K562 (cell line): ENCODE measurements around the gene IGFALS. TPM values are rescaled to one million over a fixed set of nuclear protein-coding genes. Genes with fewer than 3 reads are reported as not detected.

ENCODE experiments used
- ATAC-seq: fragments of 200-7000 bp; cut with Tn5 transposase; 3 replicates; pipeline ENCODE4 v1.9.1; 2020; ENCODE audit warnings: moderate library complexity
- BruUV-seq: library from RNA; stranded (reverse); fragments of 400-500 nt; replicated peaks from 2 replicates; lab custom pipeline; 2021; lab: Mats Ljungman, UMichigan
- CTCF ChIA-PET: fragments of 300-600 bp; formaldehyde crosslinking; extraction: SDS; loops from one replicate; lab custom pipeline; 2021; ENCODE audit warnings: low intra/inter-chr PET ratio; lab: Yijun Ruan, JAX
- POLR2A ChIA-PET: fragments of 300-600, 350-650 bp; sonication (Branson Sonifier 250); formaldehyde crosslinking; extraction: SDS; loops from one replicate; lab custom pipeline; 2021; ENCODE audit warnings: antibody characterized with exemption, inconsistent platforms; lab: Yijun Ruan, JAX
- DNase-seq, 4 experiments: peaks; one replicate each; pipeline versions ENCODE4 v3.0.0 to v3.0.0-alpha.2; 2011 to 2018; ENCODE audit warnings: low spot score in 3 of 4, mixed read lengths in 3 of 4; ENCODE audit errors: extremely low read depth in 1 of 4
- FAIRE-seq: peaks from 2 replicates; lab custom pipeline; 2011; peaks lifted over from hg19 to GRCh38; lab: Jason Lieb, UNC
- H2AFZ ChIP-seq: 2 replicates; pipeline ENCODE4 v1.6.0; 2011; ENCODE audit warnings: low read depth, low read length, control low read depth, inconsistent platforms
- H3K27ac ChIP-seq: fragments of 200-600 bp; 3 replicates; pipeline ENCODE4 v1.8.0; 2011; ENCODE audit warnings: low read depth, mild to moderate bottlenecking, control low read depth, inconsistent platforms, low read length, moderate library complexity, mixed read lengths; ENCODE audit errors: extremely low read depth
- H3K27me3 ChIP-seq, 2 experiments: fragments of 300-600 bp in 1 of 2; 2 replicates in 1 of 2; 3 replicates in 1 of 2; pipeline versions ENCODE4 v1.6.0 to v1.8.0; 2011; ENCODE audit warnings: inconsistent platforms in 2 of 2, low read length in 2 of 2, mild to moderate bottlenecking in 1 of 2, mixed read lengths in 1 of 2, moderate library complexity in 1 of 2; ENCODE audit not compliant: control insufficient read depth in 2 of 2, insufficient read depth in 2 of 2
- H3K36me3 ChIP-seq: fragments of 300-600 bp; 3 replicates; pipeline ENCODE4 v1.8.0; 2011; ENCODE audit warnings: mild to moderate bottlenecking, low read length, inconsistent platforms; ENCODE audit not compliant: control insufficient read depth, insufficient read depth
- H3K4me1 ChIP-seq, 2 experiments: fragments of 200-600 bp in 1 of 2; replicated peaks in 1 of 2; 2 replicates in 1 of 2; 3 replicates in 1 of 2; pipeline versions ENCODE4 v1.5.1 to v1.8.0; 2011; ENCODE audit warnings: inconsistent platforms in 2 of 2, low read length in 2 of 2, mild to moderate bottlenecking in 1 of 2, mixed read lengths in 1 of 2, moderate library complexity in 1 of 2; ENCODE audit not compliant: control insufficient read depth in 2 of 2, insufficient read depth in 2 of 2
- H3K4me2 ChIP-seq: 2 replicates; pipeline ENCODE4 v1.6.1; 2011; ENCODE audit warnings: low read length, control low read depth, inconsistent platforms, mixed read lengths; ENCODE audit not compliant: insufficient read depth
- H3K4me3 ChIP-seq: fragments of 200-600 bp; sonication (generic), shearing (Covaris generic); 2 replicates; pipeline ENCODE4 v1.5.1; 2016; ENCODE audit warnings: control low read depth, inconsistent platforms
- H3K79me2 ChIP-seq: fragments of 200-600 bp; 3 replicates; pipeline ENCODE4 v1.8.0; 2011; ENCODE audit warnings: low read length, inconsistent platforms; ENCODE audit not compliant: control insufficient read depth, insufficient read depth
- H3K9ac ChIP-seq, 2 experiments: 2 replicates each; pipeline versions ENCODE4 v1.6.0 to v1.6.1; 2011; ENCODE audit warnings: low read depth in 2 of 2, low read length in 2 of 2, control low read depth in 1 of 2, inconsistent platforms in 1 of 2, mild to moderate bottlenecking in 1 of 2, mixed read lengths in 1 of 2; ENCODE audit not compliant: insufficient read depth in 1 of 2
- H3K9me1 ChIP-seq: one replicate; pipeline ENCODE4 v1.6.0; 2011; ENCODE audit warnings: inconsistent platforms, mild to moderate bottlenecking, low read length, moderate library complexity; ENCODE audit not compliant: control insufficient read depth, insufficient read depth
- H3K9me3 ChIP-seq: replicated peaks from 2 replicates; pipeline ENCODE4 v1.5.1; 2011; ENCODE audit warnings: low read depth, low read length, inconsistent platforms; ENCODE audit not compliant: control insufficient read depth, insufficient read depth
- H4K20me1 ChIP-seq: replicated peaks from 2 replicates; pipeline ENCODE4 v1.6.1; 2011; ENCODE audit warnings: low read length, inconsistent platforms, mixed read lengths; ENCODE audit not compliant: control insufficient read depth, insufficient read depth
- BCOR ChIP-seq: fragments of 450-650 bp; IDR thresholded peaks from 2 replicates; pipeline ENCODE4 v1.6.1; 2016
- WGBS: fragments of 100-300 bp; shearing (Covaris generic); methylation state at CpG from one replicate; pipeline ENCODE4 v1.1.6; 2016; ENCODE audit warnings: low coverage, mixed read lengths; ENCODE audit not compliant: insufficient coverage; ENCODE audit errors: missing lambda C conversion rate; 5-methylcytosine and 5-hydroxymethylcytosine counted together
- in situ Hi-C: fragments of 300-500 bp; cut with MboI; formaldehyde crosslinking; loops from 4 replicates; pipeline ENCODE4 v1.15.0; 2018; ENCODE audit warnings: inconsistent platforms, mixed read lengths
- intact Hi-C: fragments of 100-400 bp; cut with micrococcal nuclease; formaldehyde crosslinking; loops from 2 replicates; pipeline ENCODE4 v1.14.2; 2022
- polyA plus RNA-seq, 8 experiments: library from polyadenylated mRNA; depleted of rRNA in 4 of 8; stranded (reverse) in 5 of 8; unstranded in 3 of 8; fragments of >200 nt; fragmentation: Nextera tagmentation in 2 of 8; fragmentation: Illumina TruSeq in 1 of 8; extraction: Ambion mirVana in 2 of 8; extraction: Trizol in 1 of 8; gene quantifications; 2 replicates each; pipeline versions ENCODE4 v1.2.1 to v1.2.3, GENCODE V29; 2011 to 2014; ENCODE audit warnings: inconsistent platforms in 1 of 8, missing spikeins in 1 of 8
- total RNA-seq, 7 experiments: library from RNA; depleted of rRNA in 6 of 7; stranded (reverse); fragments of >200 nt in 6 of 7; fragmentation: Illumina TruSeq in 2 of 7; extraction: Trizol in 2 of 7; gene quantifications; 2 replicates each; pipeline versions ENCODE4 v1.2.1 to v1.2.3, GENCODE V29; 2011 to 2021; ENCODE audit warnings: low replicate concordance in 1 of 7
- TF ChIP-seq, protein P1 (sequence below): fragments of 450-650 bp; IDR thresholded peaks from 2 replicates; pipeline ENCODE4 v1.6.1; 2018; ENCODE audit not compliant: partially characterized antibody

Gene IGFALS
- total and polyA plus RNA-seq, 9 of the 15 experiments (the other 6 are each of a cell fraction or from before 2014, with no cell fraction given), result not detected

DNA sequence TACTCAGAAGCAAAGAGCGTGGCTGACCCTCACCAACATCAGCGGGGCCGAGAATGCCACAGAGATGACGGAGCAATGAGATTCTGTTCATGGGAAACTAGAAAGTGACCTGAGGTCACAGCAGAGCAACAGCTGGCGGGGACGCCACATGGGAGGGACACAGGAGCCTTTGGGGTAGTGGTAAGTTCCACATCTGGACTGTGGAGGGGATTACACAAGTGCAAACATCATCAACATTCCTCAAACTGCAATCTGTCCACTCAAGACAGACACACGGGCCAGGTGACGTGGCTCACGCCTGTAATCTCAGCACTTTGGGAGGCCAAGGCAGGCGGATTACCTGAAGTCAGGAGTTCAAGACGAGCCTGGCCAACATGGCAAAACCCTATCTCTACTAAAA lies 22.0 kb upstream of the IGFALS start:
- FAIRE-seq, result no peak
- CTCF ChIA-PET, result no interaction called here

More for the DNA sequence above, 22.0 kb upstream of the IGFALS start:
- H3K27ac ChIP-seq, result no peak overlapping the region
- BruUV-seq, result no TSS peak
- WGBS, result 78% methylated on average over 11 of the region's 11 CpGs
- H2AFZ ChIP-seq, result no peak overlapping the region
- H3K27me3 ChIP-seq, result no peaks in the 10 kb centered on the region
- in situ Hi-C loops, result no loop called here
- POLR2A ChIA-PET, result no interaction called here
- H3K9me1 ChIP-seq, result no peaks in the 10 kb centered on the region
- TF ChIP-seq, protein P1, sequence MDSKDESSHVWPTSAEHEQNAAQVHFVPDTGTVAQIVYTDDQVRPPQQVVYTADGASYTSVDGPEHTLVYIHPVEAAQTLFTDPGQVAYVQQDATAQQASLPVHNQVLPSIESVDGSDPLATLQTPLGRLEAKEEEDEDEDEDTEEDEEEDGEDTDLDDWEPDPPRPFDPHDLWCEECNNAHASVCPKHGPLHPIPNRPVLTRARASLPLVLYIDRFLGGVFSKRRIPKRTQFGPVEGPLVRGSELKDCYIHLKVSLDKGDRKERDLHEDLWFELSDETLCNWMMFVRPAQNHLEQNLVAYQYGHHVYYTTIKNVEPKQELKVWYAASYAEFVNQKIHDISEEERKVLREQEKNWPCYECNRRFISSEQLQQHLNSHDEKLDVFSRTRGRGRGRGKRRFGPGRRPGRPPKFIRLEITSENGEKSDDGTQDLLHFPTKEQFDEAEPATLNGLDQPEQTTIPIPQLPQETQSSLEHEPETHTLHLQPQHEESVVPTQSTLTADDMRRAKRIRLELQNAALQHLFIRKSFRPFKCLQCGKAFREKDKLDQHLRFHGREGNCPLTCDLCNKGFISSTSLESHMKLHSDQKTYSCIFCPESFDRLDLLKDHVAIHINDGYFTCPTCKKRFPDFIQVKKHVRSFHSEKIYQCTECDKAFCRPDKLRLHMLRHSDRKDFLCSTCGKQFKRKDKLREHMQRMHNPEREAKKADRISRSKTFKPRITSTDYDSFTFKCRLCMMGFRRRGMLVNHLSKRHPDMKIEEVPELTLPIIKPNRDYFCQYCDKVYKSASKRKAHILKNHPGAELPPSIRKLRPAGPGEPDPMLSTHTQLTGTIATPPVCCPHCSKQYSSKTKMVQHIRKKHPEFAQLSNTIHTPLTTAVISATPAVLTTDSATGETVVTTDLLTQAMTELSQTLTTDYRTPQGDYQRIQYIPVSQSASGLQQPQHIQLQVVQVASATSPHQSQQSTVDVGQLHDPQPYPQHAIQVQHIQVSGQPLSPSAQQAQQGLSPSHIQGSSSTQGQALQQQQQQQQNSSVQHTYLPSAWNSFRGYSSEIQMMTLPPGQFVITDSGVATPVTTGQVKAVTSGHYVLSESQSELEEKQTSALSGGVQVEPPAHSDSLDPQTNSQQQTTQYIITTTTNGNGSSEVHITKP, result peak; percentile 12
- no peak for TF ChIP-seq BCOR
- TF ChIP-seq, all 486 proteins: peak for 1
- peaks cover 0 to 47% of the 10 kb centered on the region in 2 experiments; a peak in 3 of 5 replicates for H3K4me1 ChIP-seq
- H3K4me2 ChIP-seq, result no peak overlapping the region
- intact Hi-C loops, result no loop called here
- no peaks in the 10 kb centered on the region for H3K9me3 ChIP-seq
- no peak overlapping the region for H3K4me3 ChIP-seq
- DNase-seq (no peak), ATAC-seq (no peak)
- H4K20me1 ChIP-seq, result no peaks in the 10 kb centered on the region
- H3K9ac ChIP-seq, result no peak overlapping the region
- H3K79me2 ChIP-seq, result no peaks in the 10 kb centered on the region
- H3K36me3 ChIP-seq, result peaks cover 3% of the 10 kb centered on the region; the same call in 1 of the 3 replicates
